ENCODE results near the gene CRYBB3.
"Not testable (repeated sequence)": the region's sequence is repeated elsewhere in the genome, so short reads cannot be mapped to it uniquely, and the experiment has no call there.

DNA sequence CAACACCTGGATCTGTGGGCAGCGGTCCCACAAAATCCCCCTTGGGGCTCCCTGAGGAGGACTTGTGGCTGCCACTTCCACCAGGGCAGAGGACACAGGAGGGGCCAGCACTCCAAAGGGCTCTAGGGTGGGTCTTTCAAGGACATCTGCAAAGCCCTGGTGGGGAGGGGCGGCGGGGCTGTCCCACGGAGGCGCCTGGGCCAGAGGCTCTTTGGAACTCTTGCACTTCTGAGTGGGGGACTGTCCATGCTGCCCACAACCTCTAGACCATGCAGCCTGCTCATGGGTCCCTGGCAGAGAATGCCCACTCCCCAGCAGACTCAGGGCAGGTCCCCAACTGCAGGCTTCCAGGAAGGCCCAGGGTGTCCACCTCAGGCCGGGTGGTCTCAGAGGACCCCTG is 21.3 kb upstream of the CRYBB3 start:
- TF ChIP-seq CTCF (IDR thresholded peaks at IDR 0.05); EP300 (IDR thresholded peaks at IDR 0.05); POLR2A (IDR thresholded peaks at IDR 0.05; ENCODE audit: low read depth): not testable (repeated sequence)

Measured in esophagus muscularis mucosa (tissue), 4 donors.